Sciatic nerve (tissue), 2 donors: ENCODE measurements around the gene TENT5C. TPM values are rescaled to one million over a fixed set of nuclear protein-coding genes. Genes with fewer than 3 reads are reported as not detected.

Source experiments
- ATAC-seq: fragments of 200-7000 bp; cut with Tn5 transposase; one replicate; pipeline ENCODE4 v1.9.1; 2020; ENCODE audit warnings: mild to moderate bottlenecking, moderate library complexity
- DNase-seq: peaks from one replicate; pipeline ENCODE4 v3.0.0-alpha.2; 2020; ENCODE audit warnings: low spot score
- intact Hi-C: fragments of 100-400 bp; cut with DNase I; formaldehyde crosslinking; loops from one replicate; pipeline ENCODE4 v1.14.2; 2022
- total RNA-seq: library from RNA; stranded (reverse); fragmentation: NEBNext Ultra II Directional; extraction: Animal tissue kit (Norgen Biotek cat#: 25700); gene quantifications from one replicate; pipeline ENCODE4 v1.2.1, GENCODE V29; 2021
- donor health status: DM: no; HTN: no; CAD: no.
- donor health status: DM: no; HTN: no; CAD: no.

TENT5C gene
- total RNA-seq, 1 donor from 2014 or later = 37.0 TPM

GRCh38 chr1:117629625-117630422 is 24.0 kb downstream of the TENT5C start:
- DNase-seq (no peak), ATAC-seq (no peak)
- intact Hi-C loops = no loop called here

GRCh38 chr1:117630423-117630998 is 24.7 kb downstream of the TENT5C start:
- DNase-seq (no peak), ATAC-seq (no peak)
- intact Hi-C loops = no loop called here

- intact Hi-C loops = no loop called here
- no peak for DNase-seq
- no peak for ATAC-seq
Observed at GRCh38 chr1:117631359-117632160, 25.7 kb downstream of the TENT5C start.

GRCh38 chr1:117632269-117633067 is 26.6 kb downstream of the TENT5C start:
- DNase-seq (no peak), ATAC-seq (no peak)
- intact Hi-C loops = no loop called here

GRCh38 chr1:117633068-117633345 is 27.2 kb downstream of the TENT5C start:
- ATAC-seq (no peak), DNase-seq (no peak)
- intact Hi-C loops = no loop called here

- DNase-seq (no peak), ATAC-seq (peak; percentile 39)
- intact Hi-C loops = no loop called here
Observed at GRCh38 chr1:117633423-117633822, 27.6 kb downstream of the TENT5C start.

- DNase-seq (no peak), ATAC-seq (no peak)
- intact Hi-C loops = no loop called here
Observed at GRCh38 chr1:117633936-117634335, 28.1 kb downstream of the TENT5C start.

- ATAC-seq (no peak), DNase-seq (no peak)
- intact Hi-C loops = no loop called here
Observed at GRCh38 chr1:117634631-117635030, 28.8 kb downstream of the TENT5C start.

- ATAC-seq (no peak), DNase-seq (no peak)
- intact Hi-C loops = no loop called here
Observed at GRCh38 chr1:117635805-117636204, 30.0 kb downstream of the TENT5C start.

- no peak for DNase-seq
- intact Hi-C loops = no loop called here
- ATAC-seq = no peak
Observed at GRCh38 chr1:117636637-117637425, 31.0 kb downstream of the TENT5C start.

- DNase-seq (no peak), ATAC-seq (no peak)
- intact Hi-C loops = no loop called here
Observed at GRCh38 chr1:117638141-117638540, 32.3 kb downstream of the TENT5C start.

GRCh38 chr1:117638759-117639158 is 32.9 kb downstream of the TENT5C start:
- no peak for DNase-seq
- ATAC-seq = no peak
- intact Hi-C loops = no loop called here

GRCh38 chr1:117639741-117640140 is 33.9 kb downstream of the TENT5C start:
- intact Hi-C loops = no loop called here
- ATAC-seq (no peak), DNase-seq (no peak)

GRCh38 chr1:117641536-117641935 is 35.7 kb downstream of the TENT5C start:
- ATAC-seq (no peak), DNase-seq (no peak)
- intact Hi-C loops = no loop called here

- no peak for ATAC-seq
- intact Hi-C loops = no loop called here
- no peak for DNase-seq
Observed at GRCh38 chr1:117642963-117643362, 37.1 kb downstream of the TENT5C start.

GRCh38 chr1:117643601-117644000 is 37.8 kb downstream of the TENT5C start:
- ATAC-seq (no peak), DNase-seq (no peak)
- intact Hi-C loops = no loop called here

GRCh38 chr1:117644696-117645311 is 39.0 kb downstream of the TENT5C start:
- intact Hi-C loops = no loop called here
- DNase-seq (no peak), ATAC-seq (no peak)

- no peak for DNase-seq
- intact Hi-C loops = no loop called here
- ATAC-seq = no peak
Observed at GRCh38 chr1:117645343-117645742, 39.5 kb downstream of the TENT5C start.
